HEK293T (cell line): ENCODE measurements around the gene CRY1.
A peak's percentile ranks its signal among the peaks of the same experiment; 100 is the strongest.

Source experiments
- CTCF ChIA-PET: fragments of 350-600 bp; formaldehyde crosslinking; extraction: SDS; loops from one replicate; lab custom pipeline; 2021; ENCODE audit warnings: antibody characterized with exemption, inconsistent platforms; lab: Yijun Ruan, JAX
- POLR2A ChIA-PET: fragments of 350-600 bp; formaldehyde crosslinking; extraction: SDS; loops from one replicate; lab custom pipeline; 2020; ENCODE audit warnings: antibody characterized with exemption, inconsistent platforms; lab: Yijun Ruan, JAX
- DNase-seq: peaks from one replicate; pipeline ENCODE4 v3.0.0; 2012; ENCODE audit warnings: mixed read lengths; ENCODE audit errors: extremely low spot score
- ARNT ChIP-seq: fragments of 450-650 bp; IDR thresholded peaks from 2 replicates; pipeline ENCODE4 v1.6.1; 2017; ENCODE audit warnings: mild to moderate bottlenecking
- BHLHE40 ChIP-seq: fragments of 450-650 bp; IDR thresholded peaks from 2 replicates; pipeline ENCODE4 v1.6.1; 2016; ENCODE audit warnings: mild to moderate bottlenecking, moderate library complexity, borderline replicate concordance
- CTBP1 ChIP-seq: fragments of 450-650 bp; IDR thresholded peaks from 2 replicates; pipeline ENCODE4 v1.6.1; 2016; ENCODE audit warnings: borderline replicate concordance
- ELF4 ChIP-seq: fragments of 450-650 bp; IDR thresholded peaks from 2 replicates; pipeline ENCODE4 v1.6.1; 2017; ENCODE audit warnings: antibody characterized with exemption
- FOXA1 ChIP-seq: fragments of 450-650 bp; IDR thresholded peaks from 2 replicates; pipeline ENCODE4 v1.6.1; 2016; ENCODE audit warnings: mild to moderate bottlenecking
- FOXK2 ChIP-seq: fragments of 450-650 bp; IDR thresholded peaks from 2 replicates; pipeline ENCODE4 v1.6.1; 2016; ENCODE audit warnings: mild to moderate bottlenecking
- FOXM1 ChIP-seq: fragments of 450-650 bp; IDR thresholded peaks from 2 replicates; pipeline ENCODE4 v1.6.1; 2017; ENCODE audit warnings: mild to moderate bottlenecking, borderline replicate concordance
- HDGF ChIP-seq: fragments of 450-650 bp; IDR thresholded peaks from 2 replicates; pipeline ENCODE4 v1.6.1; 2017; ENCODE audit warnings: antibody characterized with exemption, borderline replicate concordance
- L3MBTL2 ChIP-seq: fragments of 450-650 bp; conservative IDR thresholded peaks from 2 replicates; pipeline ENCODE4 v1.6.1; 2016; ENCODE audit warnings: mild to moderate bottlenecking
- LEF1 ChIP-seq: fragments of 450-650 bp; IDR thresholded peaks from 2 replicates; pipeline ENCODE4 v1.6.1; 2017; ENCODE audit warnings: mild to moderate bottlenecking, borderline replicate concordance
- NFRKB ChIP-seq: fragments of 450-650 bp; IDR thresholded peaks from 2 replicates; pipeline ENCODE4 v1.6.1; 2016; ENCODE audit warnings: mild to moderate bottlenecking, moderate library complexity
- SP1 ChIP-seq: fragments of 450-650 bp; IDR thresholded peaks from 2 replicates; pipeline ENCODE4 v1.6.1; 2017
- SUZ12 ChIP-seq: fragments of 450-650 bp; IDR thresholded peaks from 2 replicates; pipeline ENCODE4 v1.6.1; 2016; ENCODE audit warnings: mild to moderate bottlenecking
- TARDBP ChIP-seq: fragments of 450-650 bp; IDR thresholded peaks from 2 replicates; pipeline ENCODE4 v1.6.1; 2016
- ZNF384 ChIP-seq: fragments of 450-650 bp; IDR thresholded peaks from 2 replicates; pipeline ENCODE4 v1.6.1; 2016
- TF ChIP-seq, protein P1 (sequence below): fragments of 450-650 bp; IDR thresholded peaks from 2 replicates; pipeline ENCODE4 v1.6.1; 2016

Gene CRY1

DNA sequence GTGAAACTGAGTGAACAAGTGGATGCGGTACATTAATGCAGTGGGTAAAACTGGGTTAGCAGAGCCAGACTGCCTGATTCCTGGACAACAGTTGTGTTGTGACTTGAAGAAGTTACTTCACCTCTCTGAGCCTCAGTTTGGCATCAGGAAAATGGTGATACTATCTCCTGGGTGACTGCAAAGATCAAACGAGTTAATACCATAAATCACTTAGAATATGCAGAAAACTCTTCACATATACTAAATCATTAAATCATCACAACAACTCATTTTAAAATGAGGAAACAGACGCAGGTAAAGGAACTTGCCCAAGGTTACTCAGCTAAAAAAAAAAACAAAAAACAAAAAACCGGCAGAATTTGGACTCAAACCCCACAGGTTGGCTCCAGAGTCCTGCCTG, 107.2 kb downstream of the CRY1 start:
- ChIA-PET POLR2A (interaction anchor here (1.1 to 2.4 kb wide), 7 partner anchors 9 to 628 kb away, joined by 3 to 16 read pairs (median 5); partner anchors contain the start of genes POLR3B and TMEM263), CTCF (interaction anchor here (1.3 kb wide), 1 partner anchor 27 kb away, joined by 3 read pairs; no protein-coding TSS in a partner anchor)
- no peak for TF ChIP-seq LEF1
- TF ChIP-seq, protein P1, sequence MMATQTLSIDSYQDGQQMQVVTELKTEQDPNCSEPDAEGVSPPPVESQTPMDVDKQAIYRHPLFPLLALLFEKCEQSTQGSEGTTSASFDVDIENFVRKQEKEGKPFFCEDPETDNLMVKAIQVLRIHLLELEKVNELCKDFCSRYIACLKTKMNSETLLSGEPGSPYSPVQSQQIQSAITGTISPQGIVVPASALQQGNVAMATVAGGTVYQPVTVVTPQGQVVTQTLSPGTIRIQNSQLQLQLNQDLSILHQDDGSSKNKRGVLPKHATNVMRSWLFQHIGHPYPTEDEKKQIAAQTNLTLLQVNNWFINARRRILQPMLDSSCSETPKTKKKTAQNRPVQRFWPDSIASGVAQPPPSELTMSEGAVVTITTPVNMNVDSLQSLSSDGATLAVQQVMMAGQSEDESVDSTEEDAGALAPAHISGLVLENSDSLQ: 0 out of 2 replicates have a peak, but pooled peaks have one; percentile 25
- no peak for DNase-seq

GRCh38 chr12:106985479-106985878, 107.9 kb downstream of the CRY1 start:
- DNase-seq: no peak
- ChIA-PET POLR2A (no interaction called here), CTCF (no interaction called here)
- TF ChIP-seq LEF1 (no peak), ELF4 (no peak), FOXM1 (no peak), HDGF (no peak), L3MBTL2 (no peak), NFRKB (no peak), ARNT (no peak), SUZ12 (no peak), SP1 (no peak), ZNF384 (no peak), TARDBP (no peak), CTBP1 (no peak)
- TF ChIP-seq, protein P1: no peak

- ChIA-PET POLR2A (interaction anchor here (1.3 kb wide), 1 partner anchor 28 kb away, joined by 8 read pairs; the partner anchor contains the start of gene TMEM263), CTCF (no interaction called here)
- DNase-seq: no peak
- TF ChIP-seq, protein P1: no peak
- TF ChIP-seq ZNF384 (no peak), FOXK2 (no peak), L3MBTL2 (no peak), ELF4 (no peak), SP1 (no peak), FOXM1 (no peak), FOXA1 (no peak)
Measured at GRCh38 chr12:106984588-106985137, 108.7 kb downstream of the CRY1 start.

DNA sequence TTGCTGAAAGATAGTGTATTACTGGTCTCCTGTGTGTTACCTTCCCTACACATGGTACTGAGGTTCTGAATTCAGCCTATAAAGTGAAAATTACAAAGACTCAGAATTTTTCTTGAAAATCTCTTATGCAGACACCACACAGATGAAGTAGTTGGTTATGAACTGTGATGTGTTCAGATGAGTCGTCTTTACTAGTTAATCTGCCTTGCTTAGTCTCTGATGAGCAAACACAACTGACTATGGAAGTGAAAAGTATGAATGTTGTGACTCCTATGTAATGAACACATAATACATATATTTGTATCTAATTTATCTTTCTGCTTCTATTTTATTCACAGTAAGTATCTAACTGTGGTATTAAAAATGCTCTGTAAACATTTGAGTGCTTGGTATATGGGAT, 111.1 kb downstream of the CRY1 start:
- TF ChIP-seq, protein P1: no peak
- TF ChIP-seq ELF4 (no peak), BHLHE40 (no peak), FOXM1 (no peak), L3MBTL2 (no peak), SP1 (no peak), NFRKB (no peak), CTBP1 (no peak), FOXK2 (no peak), SUZ12 (no peak), HDGF (no peak)
- no peak for DNase-seq
- ChIA-PET POLR2A (no interaction called here), CTCF (no interaction called here)

DNA sequence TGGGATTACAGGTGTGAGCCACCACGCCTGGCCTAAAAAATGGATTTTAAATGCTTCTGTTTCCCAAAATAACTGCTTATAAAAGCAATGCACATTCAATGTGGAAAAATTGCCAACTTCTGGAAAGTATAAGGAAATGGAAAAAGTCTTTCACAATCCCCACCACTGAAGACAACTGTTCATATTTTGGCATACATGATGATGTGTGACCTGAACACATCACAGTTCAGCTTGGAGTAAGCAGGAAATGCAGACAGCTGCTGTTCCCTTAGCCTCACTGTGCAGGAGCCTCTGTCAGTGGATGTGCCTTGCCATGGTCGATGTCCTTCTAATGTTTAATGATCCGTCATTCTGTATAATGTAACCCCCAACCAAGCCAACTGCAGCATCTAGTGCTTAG, 111.6 kb downstream of the CRY1 start:
- no peak for TF ChIP-seq ZNF384
- TF ChIP-seq SUZ12: no peak
- TF ChIP-seq NFRKB: no peak
- TF ChIP-seq FOXA1: no peak
- no peak for TF ChIP-seq FOXK2
- TF ChIP-seq ELF4: no peak
- ChIA-PET POLR2A (no interaction called here), CTCF (no interaction called here)
- no peak for DNase-seq

- ChIA-PET CTCF (no interaction called here), POLR2A (no interaction called here)
- no peak for TF ChIP-seq ARNT
- no peak for TF ChIP-seq TARDBP
- no peak for TF ChIP-seq L3MBTL2
- TF ChIP-seq ZNF384: no peak
- no peak for TF ChIP-seq CTBP1
- TF ChIP-seq SUZ12: no peak
- DNase-seq: no peak
Measured at GRCh38 chr12:106980944-106981343, 112.4 kb downstream of the CRY1 start.
